OCI-LY3 (cell line): ENCODE results near the gene STMN1.

Experiments
- CTCF ChIP-seq: fragments of 200-600, 300-600 bp; sonication (generic); IDR thresholded peaks from 2 replicates; pipeline ENCODE4 v1.5.1; 2014; ENCODE audit warnings: antibody characterized with exemption, low read length, low read depth
- EZH2phosphoT487 ChIP-seq: fragments of 200-600 bp; shearing (Covaris generic); IDR thresholded peaks from 2 replicates; pipeline ENCODE4 v1.6.1; 2018; ENCODE audit warnings: antibody characterized with exemption, mixed run types, low read depth

- TF ChIP-seq CTCF, result no peak
- no peak for TF ChIP-seq EZH2phosphoT487
Measured at GRCh38 chr1:25871704-25872494, 34.3 kb downstream of the STMN1 start.
